HepG2 (cell line): ENCODE measurements around the gene SLAMF6.

ENCODE experiments used
- MED8 ChIP-seq: sonication (generic); formaldehyde crosslinking; IDR thresholded peaks from 2 replicates; pipeline ENCODE4 v1.8.1; 2023; ENCODE audit warnings: mild to moderate bottlenecking, missing genetic modification reagents; ENCODE audit not compliant: insufficient replicate concordance
- TF ChIP-seq, protein P1 (sequence below): sonication (generic); formaldehyde crosslinking; IDR thresholded peaks from 2 replicates; pipeline ENCODE4 v1.5.0; 2020; ENCODE audit warnings: mild to moderate bottlenecking, missing genetic modification reagents, moderate library complexity

DNA sequence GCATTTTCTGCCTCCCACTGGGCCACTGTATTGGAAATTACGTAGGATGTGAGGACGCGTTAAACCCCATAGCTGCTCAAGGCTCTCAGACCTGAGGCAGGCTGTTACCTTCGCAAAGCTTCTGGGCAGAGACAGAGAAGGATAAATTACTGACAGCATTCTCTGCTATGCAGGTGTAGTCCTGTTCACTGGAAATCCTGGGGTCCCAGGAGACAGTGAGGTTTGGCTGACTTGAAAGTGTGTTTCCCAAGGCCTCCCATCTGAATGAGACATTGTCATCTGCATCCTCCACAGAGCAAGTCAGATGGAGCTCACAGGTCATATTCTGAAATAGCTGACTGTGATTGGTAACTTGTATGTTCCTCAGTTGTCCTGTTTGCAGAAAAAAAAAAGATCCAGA is 32.0 kb downstream of the SLAMF6 start:
- TF ChIP-seq, protein P1, sequence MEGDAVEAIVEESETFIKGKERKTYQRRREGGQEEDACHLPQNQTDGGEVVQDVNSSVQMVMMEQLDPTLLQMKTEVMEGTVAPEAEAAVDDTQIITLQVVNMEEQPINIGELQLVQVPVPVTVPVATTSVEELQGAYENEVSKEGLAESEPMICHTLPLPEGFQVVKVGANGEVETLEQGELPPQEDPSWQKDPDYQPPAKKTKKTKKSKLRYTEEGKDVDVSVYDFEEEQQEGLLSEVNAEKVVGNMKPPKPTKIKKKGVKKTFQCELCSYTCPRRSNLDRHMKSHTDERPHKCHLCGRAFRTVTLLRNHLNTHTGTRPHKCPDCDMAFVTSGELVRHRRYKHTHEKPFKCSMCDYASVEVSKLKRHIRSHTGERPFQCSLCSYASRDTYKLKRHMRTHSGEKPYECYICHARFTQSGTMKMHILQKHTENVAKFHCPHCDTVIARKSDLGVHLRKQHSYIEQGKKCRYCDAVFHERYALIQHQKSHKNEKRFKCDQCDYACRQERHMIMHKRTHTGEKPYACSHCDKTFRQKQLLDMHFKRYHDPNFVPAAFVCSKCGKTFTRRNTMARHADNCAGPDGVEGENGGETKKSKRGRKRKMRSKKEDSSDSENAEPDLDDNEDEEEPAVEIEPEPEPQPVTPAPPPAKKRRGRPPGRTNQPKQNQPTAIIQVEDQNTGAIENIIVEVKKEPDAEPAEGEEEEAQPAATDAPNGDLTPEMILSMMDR (CRISPR knock-in tag) = no peak
- no peak for TF ChIP-seq MED8 (CRISPR knock-in tag)
